ENCODE results near the gene HES4.

GRCh38 chr1:1034439-1034781 lies 34.5 kb upstream of the HES4 start:
- TF ChIP-seq CTCF (IDR thresholded peaks at IDR 0.05; ENCODE audit: low read length) (no peak), EZH2 (IDR thresholded peaks at IDR 0.05; ENCODE audit: borderline replicate concordance, low read length) (no peak)

Measured in OCI-LY1 (cell line).